DLD1 (cell line): ENCODE results near the gene KPNA3.
"Not testable (repeated sequence)": the region's sequence is repeated elsewhere in the genome, so short reads cannot be mapped to it uniquely, and the experiment has no call there.

Source experiments
- in situ Hi-C: cut with HindIII; loops from 2 replicates; pipeline ENCODE4 v1.10.0; 2017; ENCODE audit warnings: low sequenced_read_pairs

Gene KPNA3

DNA sequence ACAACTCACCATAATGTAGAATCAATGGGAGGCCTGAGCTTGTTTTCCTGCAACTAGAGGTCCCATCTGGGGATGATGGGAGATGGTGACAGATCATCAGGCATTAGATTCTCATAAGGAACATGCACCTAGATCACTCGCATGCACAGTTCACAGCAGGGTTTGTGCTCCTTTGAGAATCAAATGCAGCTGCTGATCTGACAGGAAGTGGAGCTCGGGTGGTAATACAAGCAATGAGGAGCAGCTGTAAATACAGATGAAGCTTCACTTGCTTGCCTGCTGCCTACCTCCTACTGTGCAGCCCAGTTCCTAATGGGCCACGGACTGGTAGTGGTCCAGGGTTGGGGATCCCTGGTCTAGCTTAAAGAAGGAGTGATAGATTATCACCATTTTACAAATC, 33.0 kb downstream of the KPNA3 start:
- in situ Hi-C loops = no loop called here

DNA sequence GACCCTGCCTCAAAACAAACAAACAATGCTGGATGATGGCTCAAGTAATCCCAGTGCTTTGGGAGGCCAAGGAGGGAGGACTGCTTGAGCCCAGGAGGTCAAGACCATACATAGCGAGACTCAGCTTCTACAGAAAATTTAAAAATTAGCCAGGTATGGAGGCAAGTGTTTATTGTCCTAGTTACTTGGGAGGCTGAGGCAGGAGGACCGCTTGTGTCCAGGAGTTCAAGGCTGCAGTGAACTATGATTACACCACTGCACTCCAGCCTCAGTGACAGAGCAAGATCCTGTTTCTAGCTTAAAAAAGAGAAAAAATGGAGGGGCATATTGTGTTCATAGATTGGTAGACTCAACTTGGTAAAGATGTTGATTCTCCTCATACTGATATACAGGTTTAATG, 36.2 kb downstream of the KPNA3 start:
- in situ Hi-C loops = no loop called here

DNA sequence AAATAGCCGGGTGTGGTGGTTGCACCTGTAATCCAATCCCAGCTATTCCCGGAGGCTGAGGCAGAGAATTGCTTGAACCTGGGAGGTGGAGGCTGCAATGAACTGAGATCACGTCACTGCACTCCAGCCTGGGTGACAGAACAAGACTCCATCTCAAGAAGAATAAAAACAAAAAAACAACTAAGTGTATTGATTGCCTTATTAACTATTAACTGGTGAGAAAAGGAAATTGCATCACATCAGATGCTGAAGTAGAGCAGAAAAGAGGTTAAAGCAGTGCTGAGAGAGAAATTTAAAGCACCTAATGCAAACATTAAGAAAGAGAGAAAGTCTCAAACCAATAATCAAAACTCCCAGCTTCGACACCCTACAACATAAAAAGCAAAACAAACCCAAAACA, 38.3 kb downstream of the KPNA3 start:
- in situ Hi-C loops = no loop called here

DNA sequence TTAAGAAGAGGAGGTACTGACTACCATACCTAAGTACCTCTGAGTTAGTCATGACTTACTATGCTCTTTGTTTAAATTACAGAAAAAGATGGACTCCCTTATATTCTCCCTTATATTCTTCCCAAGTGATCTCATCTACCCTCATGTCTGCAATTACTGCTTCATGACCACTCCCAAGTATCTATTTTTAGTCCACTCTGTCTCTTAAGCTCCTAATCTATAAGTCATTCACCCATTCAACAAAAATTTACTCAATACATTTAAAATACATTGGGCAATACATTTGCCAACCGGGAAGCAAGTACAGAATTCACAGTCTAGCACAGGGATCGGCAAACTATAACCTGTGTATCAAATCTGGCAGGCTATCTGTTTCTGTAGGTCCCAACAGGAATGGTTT, 42.6 kb downstream of the KPNA3 start:
- in situ Hi-C loops = no loop called here

DNA sequence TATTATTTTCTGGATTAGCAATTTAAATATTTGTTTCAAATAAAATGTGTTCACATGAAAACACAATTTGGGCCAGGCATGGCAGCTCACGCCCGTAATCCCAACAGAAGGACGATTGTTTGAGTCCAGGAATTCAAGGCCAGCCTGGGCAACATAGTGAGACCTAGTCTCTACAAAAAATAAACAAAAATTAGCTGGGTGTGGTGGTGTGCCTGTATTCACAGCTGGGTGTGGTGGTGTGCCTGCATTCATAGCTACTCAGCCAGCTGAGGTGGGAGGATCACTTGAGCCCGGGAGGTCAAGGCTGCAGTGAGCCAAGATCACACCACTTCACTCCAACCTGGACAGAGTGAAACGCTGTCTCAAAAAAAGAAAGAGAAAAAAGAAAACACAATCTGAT, 46.4 kb downstream of the KPNA3 start:
- in situ Hi-C loops = no loop called here

DNA sequence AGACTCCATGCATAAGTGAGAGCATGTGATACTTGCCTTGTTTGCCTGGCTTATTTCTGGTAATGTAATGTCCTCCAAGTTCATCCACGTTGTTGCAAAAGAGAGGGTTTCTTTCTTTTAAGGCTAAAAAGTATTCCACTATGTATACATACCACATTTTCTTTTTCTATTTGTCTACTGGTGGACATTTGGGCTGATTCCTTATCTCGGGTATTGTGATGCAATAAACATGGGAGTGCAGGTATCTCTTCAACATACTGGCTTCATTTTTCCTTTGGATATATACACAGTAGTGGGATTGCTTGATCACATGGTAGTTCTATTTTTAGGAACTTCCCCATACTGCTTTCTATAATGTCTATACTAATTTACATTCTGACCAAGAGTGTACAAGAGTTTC, 51.6 kb downstream of the KPNA3 start:
- in situ Hi-C loops = no loop called here

DNA sequence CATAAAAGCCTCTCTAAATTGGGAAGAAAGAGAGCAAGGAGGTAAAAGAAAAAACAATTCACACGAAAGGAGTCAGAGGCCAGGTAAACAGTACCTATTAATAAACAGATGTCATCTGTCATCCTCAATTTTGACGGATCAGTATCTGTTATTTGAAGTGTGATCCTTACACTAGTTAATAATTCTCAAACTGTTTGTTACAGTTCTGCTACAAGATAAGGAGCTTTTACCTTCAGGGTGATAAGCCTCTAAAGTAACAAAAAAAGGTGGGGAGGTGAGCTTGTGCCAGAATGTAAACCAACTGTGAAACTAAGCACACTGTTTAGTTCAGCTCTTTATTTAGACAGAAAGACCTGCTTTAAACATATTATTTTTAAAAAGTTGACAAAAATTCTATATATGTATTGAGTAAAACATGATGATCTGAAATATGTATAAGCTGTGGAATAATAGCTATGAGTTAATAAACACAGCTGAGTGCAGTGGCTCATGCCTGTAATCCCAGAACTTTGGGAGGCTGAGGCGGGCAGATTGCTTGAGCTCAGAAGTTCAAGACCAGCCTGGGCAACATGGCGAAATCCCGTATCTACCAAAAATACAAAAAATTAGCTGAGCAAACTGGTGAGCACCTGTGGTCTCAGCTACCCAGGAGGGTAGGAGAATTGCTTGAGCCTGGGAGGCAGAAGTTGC, 52.8 kb downstream of the KPNA3 start:
- in situ Hi-C loops = no loop called here

DNA sequence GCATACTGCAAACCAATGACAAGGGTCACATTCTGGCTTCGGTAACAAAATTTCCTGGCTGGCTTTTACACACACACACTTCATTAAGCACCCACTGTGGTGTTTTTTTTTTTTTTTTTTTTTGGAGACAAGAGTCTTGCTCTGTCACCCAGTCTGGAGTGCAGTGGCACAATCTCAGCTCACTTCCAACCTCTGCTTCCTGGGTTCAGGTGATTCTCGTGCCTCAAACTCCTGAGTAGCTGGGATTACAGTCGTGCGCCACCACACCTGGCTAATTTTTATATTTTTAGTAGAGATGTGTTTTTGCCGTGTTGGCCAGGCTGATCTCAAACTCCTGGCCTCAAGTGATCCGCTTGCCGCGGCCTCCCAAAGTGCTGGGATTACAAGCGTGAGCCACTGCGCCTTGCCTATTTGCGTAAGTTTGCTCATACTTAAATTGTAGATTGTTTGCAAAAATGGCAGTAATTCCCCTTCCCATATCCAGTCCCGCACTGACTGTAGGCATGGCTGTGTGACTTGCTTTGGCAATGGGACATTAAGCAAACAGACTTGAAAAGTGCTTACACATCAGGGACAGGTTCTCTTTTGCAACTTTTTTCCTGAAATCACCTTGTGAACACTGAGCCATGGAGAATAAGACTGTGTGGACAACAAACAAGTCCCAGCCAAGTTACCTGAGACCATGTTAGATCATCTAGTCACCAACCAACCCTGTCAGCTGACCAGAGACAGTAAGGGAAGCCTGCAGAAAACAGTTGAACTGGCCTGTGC, 59.1 kb downstream of the KPNA3 start:
- in situ Hi-C loops = no loop called here

DNA sequence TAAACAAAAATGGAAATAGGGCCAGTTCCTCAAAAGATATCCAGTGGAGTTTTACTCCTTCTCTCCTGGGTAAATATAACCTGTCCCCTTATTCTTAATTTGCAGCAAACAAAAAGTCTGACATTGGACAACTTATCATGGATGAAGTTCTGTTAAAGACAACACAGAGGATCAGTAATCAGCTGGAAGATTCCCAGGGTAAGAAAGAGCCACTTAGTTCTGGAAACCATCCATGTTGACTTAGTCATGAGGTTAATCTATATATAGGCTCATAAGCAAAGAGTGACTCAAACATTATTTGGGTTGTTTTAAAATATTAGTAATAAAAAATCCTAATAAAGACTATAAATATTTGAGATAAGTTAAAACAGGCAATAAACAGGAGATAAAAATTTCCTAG, 60.7 kb downstream of the KPNA3 start:
- in situ Hi-C loops = no loop called here

DNA sequence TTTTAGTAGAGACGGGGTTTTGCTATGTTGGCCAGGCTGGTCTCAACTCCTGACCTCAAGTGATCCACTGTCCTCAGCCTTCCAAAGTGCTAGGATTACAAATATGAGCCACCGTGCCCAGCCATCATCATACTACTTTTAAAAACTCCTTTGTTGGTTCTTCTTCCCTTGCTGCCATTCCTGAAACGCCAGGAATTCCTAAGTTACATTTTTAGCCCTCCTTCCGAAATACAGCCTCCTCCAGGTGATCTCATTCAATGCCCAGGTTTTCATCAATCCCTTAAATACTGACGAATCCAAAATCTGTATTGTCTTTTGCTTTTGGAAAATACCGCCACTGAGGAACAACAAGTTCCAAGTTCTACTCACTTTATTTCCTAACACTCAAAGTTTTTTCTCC, 75.9 kb downstream of the KPNA3 start:
- in situ Hi-C loops = no loop called here

DNA sequence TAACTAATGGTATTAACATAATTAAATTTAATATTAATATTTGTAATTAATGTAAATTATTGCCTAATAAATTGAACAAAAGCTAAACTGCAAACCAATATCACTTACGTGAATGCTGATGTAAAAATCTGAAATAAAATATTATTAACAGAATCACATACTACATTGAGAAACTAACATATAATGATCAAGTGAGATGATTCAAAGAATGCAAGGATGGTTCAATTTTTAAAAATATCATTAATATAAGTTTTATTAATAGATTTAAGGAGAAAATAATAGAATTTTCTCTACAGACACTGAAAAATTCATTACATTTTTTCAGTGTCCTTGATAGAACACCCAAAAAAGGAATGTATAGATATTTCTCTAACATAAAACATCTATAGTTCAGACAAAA, 77.7 kb downstream of the KPNA3 start:
- in situ Hi-C loops = no loop called here

DNA sequence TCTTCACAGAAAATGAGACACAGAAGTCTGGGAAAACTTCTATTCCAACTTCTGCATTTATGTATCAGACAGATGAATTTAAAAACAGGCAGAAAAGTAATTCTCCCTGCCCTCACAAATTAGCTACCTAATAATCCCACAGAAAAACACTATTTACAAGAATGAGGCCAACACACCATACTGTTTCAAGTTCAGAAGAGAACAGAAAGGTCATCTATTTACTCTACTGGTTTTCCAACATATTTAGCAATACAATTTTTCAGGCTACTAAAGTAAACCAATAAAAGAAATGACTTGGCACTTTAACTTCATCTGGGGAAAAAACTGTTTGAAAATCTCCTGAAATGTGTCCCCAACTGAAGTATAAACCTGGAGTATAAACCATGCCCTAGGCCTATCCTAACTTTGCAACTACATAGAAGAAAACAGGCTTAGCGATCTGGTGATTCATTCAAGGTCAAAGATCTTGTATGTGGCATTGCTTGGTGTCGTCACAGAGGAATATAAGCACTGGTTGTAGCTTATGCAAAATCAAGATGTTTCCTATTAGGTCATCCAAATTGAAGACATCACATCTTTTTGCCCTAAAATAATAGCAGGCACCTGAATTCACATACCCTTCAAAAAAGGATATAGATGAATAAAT, 81.1 kb downstream of the KPNA3 start:
- in situ Hi-C loops = no loop called here

DNA sequence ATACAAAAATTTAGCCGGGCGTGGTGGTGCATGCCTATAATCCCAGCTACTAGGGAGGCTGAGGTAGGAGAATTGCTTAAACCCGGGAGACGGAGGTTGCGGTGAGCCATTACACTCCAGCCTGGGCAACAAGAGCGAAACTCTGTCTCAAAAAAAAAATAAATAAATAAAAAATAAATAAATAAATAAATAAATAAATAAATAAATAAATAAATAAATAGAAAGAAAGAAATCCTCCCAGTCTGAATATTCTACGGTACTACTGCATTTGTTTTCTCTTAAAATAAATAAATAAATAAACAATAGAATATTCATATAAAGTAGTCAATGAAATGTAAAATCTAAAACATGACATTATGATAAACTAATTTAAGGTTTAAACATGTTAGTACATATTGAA, 88.2 kb downstream of the KPNA3 start:
- in situ Hi-C loops = not testable (repeated sequence)

DNA sequence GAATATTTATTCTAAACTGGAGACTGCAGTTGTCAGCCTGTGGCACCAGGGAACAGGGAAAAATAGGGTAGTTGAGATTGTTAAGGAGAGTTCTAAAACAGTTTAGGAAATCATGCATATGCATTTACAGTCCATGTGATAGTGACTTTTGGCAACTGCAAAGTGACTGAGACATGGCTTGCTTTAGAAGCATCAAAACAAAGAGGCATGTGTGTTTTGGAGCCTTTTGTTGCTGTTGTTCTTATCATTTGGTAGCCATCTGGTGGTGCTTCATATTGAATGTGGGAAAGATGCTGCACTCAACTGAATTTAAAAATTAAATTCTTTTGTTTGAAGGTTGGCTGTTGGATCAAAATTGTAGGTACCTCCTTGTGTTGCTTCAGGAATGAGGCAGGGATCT, 91.0 kb downstream of the KPNA3 start:
- in situ Hi-C loops = no loop called here

DNA sequence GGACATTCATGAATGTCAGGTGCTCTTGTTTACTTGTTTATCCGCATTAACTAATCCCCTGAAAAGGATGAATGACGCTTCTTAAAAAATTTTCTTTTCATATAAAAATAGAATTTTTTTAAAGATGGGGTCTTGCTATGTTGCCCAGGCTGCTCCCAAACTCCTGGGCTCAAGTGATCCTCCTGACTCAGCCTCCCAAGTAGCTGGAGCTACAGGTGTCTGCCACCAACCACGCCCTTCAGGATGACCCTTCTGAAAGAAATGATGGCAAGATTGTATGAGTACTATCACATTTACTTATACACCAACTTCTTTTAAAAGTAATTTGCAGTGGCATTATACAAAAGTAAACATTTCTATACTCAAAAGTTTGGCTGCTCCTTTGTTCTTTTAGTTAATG, 95.0 kb downstream of the KPNA3 start:
- in situ Hi-C loops = no loop called here

DNA sequence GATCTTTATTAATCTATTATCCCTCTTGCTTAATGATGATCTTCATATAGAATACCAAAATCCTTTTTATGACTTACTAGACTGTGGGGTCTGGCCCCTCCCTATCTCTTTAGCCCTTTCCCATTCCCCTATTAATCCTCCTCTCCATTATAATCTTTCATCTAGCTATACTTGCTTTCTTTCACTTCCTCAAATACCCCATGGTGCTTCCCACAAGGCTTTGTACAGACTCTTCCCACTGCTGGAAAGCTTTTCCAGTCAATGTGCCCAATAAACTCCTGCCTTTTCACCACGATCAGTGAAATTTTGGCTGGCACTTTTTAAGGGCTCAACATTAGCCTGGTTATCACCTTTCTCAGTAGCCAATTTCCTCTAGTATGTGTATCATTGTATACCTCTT, 98.0 kb downstream of the KPNA3 start:
- in situ Hi-C loops = no loop called here

DNA sequence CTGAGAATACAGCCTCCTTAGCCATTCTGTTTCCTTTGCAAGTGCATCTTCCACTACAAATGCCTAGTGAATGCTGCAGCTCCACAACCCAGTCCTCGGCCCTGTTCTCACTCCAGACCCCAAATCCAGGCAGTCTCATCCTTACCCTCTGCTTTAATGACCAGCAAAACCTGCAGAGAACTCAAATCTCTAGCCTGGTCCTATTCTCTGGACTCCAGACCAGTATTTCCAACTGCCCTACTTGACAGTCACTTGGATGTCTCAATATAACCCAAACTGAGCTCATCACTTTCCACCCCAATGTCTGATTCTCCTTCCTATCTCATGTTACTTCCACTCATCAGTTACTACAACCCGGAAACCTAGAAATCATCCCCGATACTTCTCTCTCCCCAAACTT, 98.6 kb downstream of the KPNA3 start:
- in situ Hi-C loops = no loop called here

DNA sequence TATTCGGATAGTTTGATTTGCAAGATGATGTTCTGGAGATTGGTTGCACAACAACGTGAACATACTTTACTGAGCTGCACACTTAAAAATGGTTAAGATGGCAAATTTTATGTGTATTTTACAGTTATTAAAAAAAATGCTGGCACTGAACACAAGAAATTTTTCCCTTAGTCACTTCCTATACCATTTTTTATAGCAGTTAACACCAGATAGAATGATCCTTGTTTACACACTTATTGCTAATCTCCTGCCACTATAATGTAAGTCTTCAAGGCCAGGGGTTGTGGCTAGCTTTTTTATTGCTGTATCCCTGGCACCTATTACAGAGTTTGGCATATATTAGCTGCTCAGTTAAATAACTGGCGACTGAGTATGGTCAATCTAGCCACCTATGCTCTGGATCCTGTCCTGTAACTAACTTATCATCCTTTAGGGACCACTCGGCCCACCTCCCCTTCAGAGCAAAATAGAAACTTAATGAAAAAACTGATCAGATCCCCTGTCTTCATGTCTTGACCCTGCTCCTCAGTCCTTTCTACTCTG, 99.2 kb downstream of the KPNA3 start:
- in situ Hi-C loops = no loop called here

DNA sequence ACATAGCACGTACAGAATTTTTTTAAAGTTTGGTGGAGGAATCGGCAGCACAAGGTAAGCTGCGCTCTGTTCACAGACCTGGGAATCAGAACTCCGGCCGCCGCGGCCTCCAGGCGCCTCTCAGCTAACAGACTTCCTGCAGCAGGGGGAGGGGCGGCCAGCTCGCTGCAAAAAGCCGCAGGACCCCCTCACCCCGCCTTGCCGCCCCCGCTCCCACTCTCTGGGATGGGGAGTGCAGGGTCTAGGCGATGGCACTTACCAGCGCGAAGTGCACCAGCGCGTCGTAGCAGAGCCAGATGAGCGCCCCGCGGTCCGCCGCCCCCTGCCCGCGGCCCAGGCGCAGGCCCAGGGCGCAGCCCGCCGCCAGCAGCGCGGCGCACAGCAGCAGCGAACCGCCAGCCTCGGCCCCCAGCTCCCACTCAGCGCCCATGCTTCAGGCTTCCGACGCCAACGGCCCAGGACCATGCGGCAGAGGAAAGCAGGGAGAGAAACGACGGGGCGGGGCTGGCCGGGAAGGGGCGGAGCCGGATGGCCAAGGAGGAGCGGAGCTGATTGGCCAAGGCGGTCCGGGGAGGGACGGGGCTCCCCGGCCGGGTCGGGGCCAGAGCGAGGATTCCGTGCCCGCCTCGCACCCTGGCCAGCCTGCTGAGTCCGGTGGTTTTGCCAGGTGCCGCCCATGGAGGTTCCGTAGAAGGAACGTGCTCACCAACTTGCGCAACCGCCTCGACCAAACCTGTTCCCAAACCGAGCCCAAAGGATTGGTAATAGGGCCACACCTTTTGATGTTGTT, 101.3 kb downstream of the KPNA3 start, which contains the start of gene EBPL:
Gene EBPL (minus strand): TSS at position 492 of the 790 bp plus-strand sequence. CDS start 62 bp downstream, at position 430.
- in situ Hi-C loops = no loop called here

DNA sequence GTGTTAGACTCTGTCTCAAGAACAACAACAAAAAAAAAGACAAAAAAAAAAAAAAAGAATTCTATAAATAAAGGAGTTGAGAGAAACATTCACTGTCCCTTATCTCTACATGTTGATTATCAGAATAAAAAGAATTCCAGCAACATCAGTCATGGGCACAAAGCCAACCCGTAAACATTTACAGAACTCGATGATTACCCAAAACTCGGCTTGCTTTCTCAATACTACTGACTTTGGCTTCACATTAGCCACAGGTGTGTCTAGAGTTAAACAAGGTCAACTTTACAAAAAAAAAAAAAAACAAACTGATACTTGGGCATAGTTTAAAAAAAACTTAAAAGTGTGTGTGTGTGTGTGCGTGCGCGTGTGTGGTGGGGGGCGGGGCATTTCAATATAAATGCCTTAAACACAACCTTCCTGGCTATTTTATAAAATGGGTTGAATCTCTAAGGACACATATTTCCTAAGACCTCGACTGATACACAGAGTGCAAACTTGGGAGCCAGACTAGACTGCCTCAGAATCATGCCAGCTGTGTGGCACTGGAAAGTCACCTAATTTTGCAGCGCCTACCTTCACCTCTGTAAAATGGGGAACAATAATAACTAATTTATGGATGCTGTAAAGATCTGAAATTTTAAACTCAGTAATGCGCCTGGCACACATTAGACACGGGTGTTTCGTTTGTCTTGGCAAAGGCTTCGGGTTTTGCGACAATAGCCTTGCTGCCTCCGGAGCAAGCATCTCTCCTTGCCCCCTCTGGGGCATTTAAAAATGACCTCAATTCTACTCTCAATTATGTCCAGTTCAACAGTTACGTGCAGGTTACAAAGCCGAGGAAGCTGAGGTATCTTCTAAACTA, 102.1 kb downstream of the KPNA3 start:
- in situ Hi-C loops = no loop called here
